Activated CD4-positive, alpha-beta memory T cell treated with anti-CD3 and anti-CD28 coated beads, Interleukin-2, amount 10 ng/mL, durations not matched to agents 7 days and 5 days (primary cell): ENCODE measurements around the gene PAK1. TPM values are rescaled to one million over a fixed set of nuclear protein-coding genes. Genes with fewer than 3 reads are reported as not detected.

Source experiments
- CTCF ChIA-PET: fragments of 350-600 bp; sonication (Branson Sonifier 250); formaldehyde crosslinking; loops from one replicate; lab custom pipeline; 2021; ENCODE audit warnings: antibody characterized with exemption, inconsistent platforms; lab: Charles Lee
- POLR2A ChIA-PET: fragments of 350-600 bp; sonication (Branson Sonifier 250); formaldehyde crosslinking; loops from one replicate; lab custom pipeline; 2021; ENCODE audit warnings: antibody characterized with exemption; lab: Charles Lee
- DNase-seq: peaks from one replicate; pipeline ENCODE4 v3.0.0-alpha.2; 2020
- H3K27ac Mint-ChIP-seq: one replicate; pipeline ENCODE4 v1.8.0; 2021; ENCODE audit warnings: mild to moderate bottlenecking, mixed read lengths
- H3K27me3 Mint-ChIP-seq: one replicate; pipeline ENCODE4 v1.8.0; 2021; ENCODE audit warnings: mixed read lengths
- H3K36me3 Mint-ChIP-seq: one replicate; pipeline ENCODE4 v1.8.0; 2021; ENCODE audit warnings: low read depth, mixed read lengths
- H3K4me1 Mint-ChIP-seq: one replicate; pipeline ENCODE4 v1.8.0; 2021; ENCODE audit warnings: mixed read lengths
- H3K4me3 Mint-ChIP-seq: one replicate; pipeline ENCODE4 v1.8.0; 2021; ENCODE audit warnings: mild to moderate bottlenecking, mixed read lengths
- H3K9me3 Mint-ChIP-seq: one replicate; pipeline ENCODE4 v1.8.0; 2021; ENCODE audit warnings: mixed read lengths
- total RNA-seq, 2 experiments: library from RNA; stranded (reverse); gene quantifications; one replicate each; pipeline ENCODE4 v1.2.3, GENCODE V29; 2021

PAK1 gene
- total RNA-seq, 2 experiments from 2014 or later = 47.1 to 48.2 TPM

GRCh38 chr11:77407613-77408012, 66.3 kb downstream of the PAK1 start:
- H3K4me1 Mint-ChIP-seq = peaks cover 51% of the 10 kb centered on the region
- H3K4me3 Mint-ChIP-seq = no peak overlapping the region
- H3K27me3 Mint-ChIP-seq = no peaks in the 10 kb centered on the region
- ChIA-PET POLR2A (no interaction called here), CTCF (no interaction called here)
- no peak for DNase-seq
- peaks cover 33% of the 10 kb centered on the region for H3K36me3 Mint-ChIP-seq
- no peak overlapping the region for H3K27ac Mint-ChIP-seq
- H3K9me3 Mint-ChIP-seq = no peaks in the 10 kb centered on the region

GRCh38 chr11:77406396-77406795, 67.5 kb downstream of the PAK1 start:
- Mint-ChIP-seq H3K36me3 (peaks cover 34% of the 10 kb centered on the region), H3K9me3 (no peaks in the 10 kb centered on the region), H3K4me3 (no peak overlapping the region), H3K27me3 (no peaks in the 10 kb centered on the region), H3K27ac (no peak overlapping the region), H3K4me1 (peaks cover 47% of the 10 kb centered on the region)
- no peak for DNase-seq
- CTCF ChIA-PET = no interaction called here
- POLR2A ChIA-PET = interaction anchor here (1.0 to 1.6 kb wide), 2 partner anchors 40 to 64 kb away, joined by 3 read pairs; no protein-coding TSS in a partner anchor

- no peak for DNase-seq
- no peak overlapping the region for H3K4me3 Mint-ChIP-seq
- no peak overlapping the region for H3K27ac Mint-ChIP-seq
- ChIA-PET POLR2A (no interaction called here), CTCF (no interaction called here)
- peaks cover 22% of the 10 kb centered on the region for H3K4me1 Mint-ChIP-seq
- peaks cover 31% of the 10 kb centered on the region for H3K36me3 Mint-ChIP-seq
- no peaks in the 10 kb centered on the region for H3K27me3 Mint-ChIP-seq
- no peaks in the 10 kb centered on the region for H3K9me3 Mint-ChIP-seq
These were observed 70.7 kb downstream of the PAK1 start for GRCh38 chr11:77403211-77403610.

- H3K27ac Mint-ChIP-seq = no peak overlapping the region
- no peaks in the 10 kb centered on the region for H3K9me3 Mint-ChIP-seq
- ChIA-PET POLR2A (no interaction called here), CTCF (no interaction called here)
- no peak for DNase-seq
- no peak overlapping the region for H3K4me3 Mint-ChIP-seq
- H3K36me3 Mint-ChIP-seq = peaks cover 25% of the 10 kb centered on the region
- no peaks in the 10 kb centered on the region for H3K27me3 Mint-ChIP-seq
- H3K4me1 Mint-ChIP-seq = peaks cover 14% of the 10 kb centered on the region
These were observed 71.7 kb downstream of the PAK1 start for GRCh38 chr11:77402218-77402556.

GRCh38 chr11:77401486-77402217, 72.2 kb downstream of the PAK1 start:
- no peaks in the 10 kb centered on the region for H3K9me3 Mint-ChIP-seq
- H3K36me3 Mint-ChIP-seq = peaks cover 25% of the 10 kb centered on the region
- CTCF ChIA-PET = interaction anchor here (0.8 kb wide), 1 partner anchor 10 kb away, joined by 3 read pairs; no protein-coding TSS in a partner anchor
- H3K27me3 Mint-ChIP-seq = no peaks in the 10 kb centered on the region
- peaks cover 13% of the 10 kb centered on the region for H3K4me1 Mint-ChIP-seq
- POLR2A ChIA-PET = no interaction called here
- no peak overlapping the region for H3K27ac Mint-ChIP-seq
- no peak overlapping the region for H3K4me3 Mint-ChIP-seq
- no peak for DNase-seq

GRCh38 chr11:77400775-77401449, 73.0 kb downstream of the PAK1 start:
- ChIA-PET CTCF (interaction anchor here (0.8 kb wide), 1 partner anchor 11 kb away, joined by 3 read pairs; no protein-coding TSS in a partner anchor), POLR2A (no interaction called here)
- no peak overlapping the region for H3K4me3 Mint-ChIP-seq
- H3K27me3 Mint-ChIP-seq = no peaks in the 10 kb centered on the region
- no peaks in the 10 kb centered on the region for H3K9me3 Mint-ChIP-seq
- H3K36me3 Mint-ChIP-seq = peaks cover 25% of the 10 kb centered on the region
- no peak for DNase-seq
- no peak overlapping the region for H3K27ac Mint-ChIP-seq
- H3K4me1 Mint-ChIP-seq = peaks cover 13% of the 10 kb centered on the region

- H3K9me3 Mint-ChIP-seq = no peaks in the 10 kb centered on the region
- H3K4me1 Mint-ChIP-seq = peaks cover 13% of the 10 kb centered on the region
- DNase-seq = no peak
- ChIA-PET POLR2A (no interaction called here), CTCF (no interaction called here)
- no peak overlapping the region for H3K27ac Mint-ChIP-seq
- no peaks in the 10 kb centered on the region for H3K27me3 Mint-ChIP-seq
- no peak overlapping the region for H3K4me3 Mint-ChIP-seq
- peaks cover 25% of the 10 kb centered on the region for H3K36me3 Mint-ChIP-seq
These were observed 73.6 kb downstream of the PAK1 start for GRCh38 chr11:77400271-77400670.

- no peak for DNase-seq
- no peak overlapping the region for H3K27ac Mint-ChIP-seq
- no peaks in the 10 kb centered on the region for H3K27me3 Mint-ChIP-seq
- H3K36me3 Mint-ChIP-seq = peaks cover 14% of the 10 kb centered on the region
- H3K4me3 Mint-ChIP-seq = no peak overlapping the region
- CTCF ChIA-PET = no interaction called here
- peaks cover 4% of the 10 kb centered on the region for H3K4me1 Mint-ChIP-seq
- POLR2A ChIA-PET = no interaction called here
- no peaks in the 10 kb centered on the region for H3K9me3 Mint-ChIP-seq
These were observed 76.3 kb downstream of the PAK1 start for GRCh38 chr11:77397631-77398030.

GRCh38 chr11:77396911-77397310, 77.0 kb downstream of the PAK1 start:
- Mint-ChIP-seq H3K9me3 (no peaks in the 10 kb centered on the region), H3K4me3 (no peak overlapping the region), H3K27me3 (no peaks in the 10 kb centered on the region), H3K27ac (no peak overlapping the region), H3K36me3 (peaks cover 13% of the 10 kb centered on the region), H3K4me1 (peaks cover 3% of the 10 kb centered on the region)
- DNase-seq = no peak
- CTCF ChIA-PET = no interaction called here
- POLR2A ChIA-PET = interaction anchor here (1.2 kb wide), 1 partner anchor 15 kb away, joined by 4 read pairs; no protein-coding TSS in a partner anchor

- ChIA-PET CTCF (no interaction called here), POLR2A (interaction anchor here (1.2 kb wide), 1 partner anchor 15 kb away, joined by 4 read pairs; no protein-coding TSS in a partner anchor)
- H3K4me1 Mint-ChIP-seq = no peaks in the 10 kb centered on the region
These were observed 77.6 kb downstream of the PAK1 start for GRCh38 chr11:77396305-77396704.

GRCh38 chr11:77395460-77396173, 78.3 kb downstream of the PAK1 start:
- ChIA-PET CTCF (no interaction called here), POLR2A (interaction anchor here (1.2 kb wide), 1 partner anchor 16 kb away, joined by 4 read pairs; no protein-coding TSS in a partner anchor)
- Mint-ChIP-seq H3K4me3 (no peak overlapping the region), H3K27me3 (no peaks in the 10 kb centered on the region), H3K4me1 (no peaks in the 10 kb centered on the region), H3K27ac (no peak overlapping the region), H3K9me3 (no peaks in the 10 kb centered on the region), H3K36me3 (peaks cover 21% of the 10 kb centered on the region)
- DNase-seq = no peak

More at GRCh38 chr11:77396305-77396704, 77.6 kb downstream of the PAK1 start:
- Mint-ChIP-seq H3K9me3 (no peaks in the 10 kb centered on the region), H3K27me3 (no peaks in the 10 kb centered on the region), H3K4me3 (no peak overlapping the region), H3K36me3 (peaks cover 16% of the 10 kb centered on the region), H3K27ac (no peak overlapping the region)
- no peak for DNase-seq

GRCh38 chr11:77392842-77393241, 81.1 kb downstream of the PAK1 start:
- Mint-ChIP-seq H3K9me3 (no peaks in the 10 kb centered on the region), H3K4me1 (no peaks in the 10 kb centered on the region), H3K27ac (no peak overlapping the region), H3K27me3 (no peaks in the 10 kb centered on the region), H3K4me3 (no peak overlapping the region), H3K36me3 (peaks cover 17% of the 10 kb centered on the region)
- ChIA-PET CTCF (no interaction called here), POLR2A (no interaction called here)
- DNase-seq = no peak

- Mint-ChIP-seq H3K4me1 (peaks cover 5% of the 10 kb centered on the region), H3K4me3 (no peak overlapping the region), H3K27me3 (no peaks in the 10 kb centered on the region), H3K27ac (no peak overlapping the region), H3K9me3 (no peaks in the 10 kb centered on the region), H3K36me3 (peaks cover 26% of the 10 kb centered on the region)
- DNase-seq = no peak
- ChIA-PET CTCF (interaction anchor here (0.5 kb wide), 1 partner anchor 93 kb away, joined by 3 read pairs; no protein-coding TSS in a partner anchor), POLR2A (no interaction called here)
These were observed 86.2 kb downstream of the PAK1 start for GRCh38 chr11:77387701-77388100.
